Pancreas (tissue), 10 donors: ENCODE measurements around the gene CCR2. TPM values are rescaled to one million over a fixed set of nuclear protein-coding genes. Genes with fewer than 3 reads are reported as not detected.
"Not testable (repeated sequence)": the region's sequence is repeated elsewhere in the genome, so short reads cannot be mapped to it uniquely, and the experiment has no call there.

Experiments
- ATAC-seq, 4 donors: fragments of 200-7000 bp; cut with Tn5 transposase; one replicate each; pipeline versions ENCODE4 v1.8.0 to v1.9.1; 2020; ENCODE audit warnings: mild to moderate bottlenecking in 4 of 4, moderate library complexity in 4 of 4
- DNase-seq, 6 donors: peaks; one replicate each; pipeline ENCODE4 v3.0.0-alpha.2; 2020
- FAIRE-seq: peaks from 2 replicates; lab custom pipeline; 2012; peaks lifted over from hg19 to GRCh38; lab: Jason Lieb, UNC
- H3K27ac ChIP-seq, 4 donors: fragments of 200-600 bp; sonication (generic); 1 replicate in 3 of 4; 2 replicates in 1 of 4; pipeline versions ENCODE4 v1.5.0 to v1.8.0; 2020
- H3K27me3 ChIP-seq, 4 donors: fragments of 200-600 bp; one replicate each; pipeline ENCODE4 v1.8.0; 2021
- H3K36me3 ChIP-seq, 3 donors: fragments of 200-600 bp; sonication (generic) in 1 of 3; one replicate each; pipeline versions ENCODE4 v1.5.0 to v1.8.0; 2020 to 2021
- H3K4me1 ChIP-seq, 3 donors: fragments of 200-600 bp; one replicate each; pipeline ENCODE4 v1.8.0; 2021
- H3K4me3 ChIP-seq, 4 donors: fragments of 200-600 bp; sonication (generic) in 2 of 4; one replicate each; pipeline versions ENCODE4 v1.5.0 to v1.8.0; 2020 to 2021
- H3K9me3 ChIP-seq, 4 donors: fragments of 200-600 bp; one replicate each; pipeline ENCODE4 v1.8.0; 2021
- CTCF ChIP-seq, 4 donors: fragments of 200-600 bp; sonication (generic) in 3 of 4; IDR thresholded peaks; one replicate each; pipeline versions ENCODE4 v1.5.0 to v1.8.0; 2021; ENCODE audit warnings: antibody characterized with exemption in 4 of 4
- WGBS, 2 donors: extraction: QIAGEN DNeasy Blood & Tissue Kit; methylation state at CpG; one replicate each; pipeline ENCODE4 v1.1.7; 2013; 5-methylcytosine and 5-hydroxymethylcytosine counted together
- intact Hi-C, 3 donors: fragments of 100-400 bp; cut with DNase I; formaldehyde crosslinking; loops; one replicate each; pipeline versions ENCODE4 v1.11.1 to v1.14.2; 2022
- polyA plus RNA-seq, 2 donors: library from polyadenylated mRNA; stranded (reverse); fragments of 200-250 nt; gene quantifications; one replicate each; pipeline ENCODE4 v1.2.3, GENCODE V29; 2013
- total RNA-seq, 6 donors: library from RNA; stranded (reverse); fragmentation: NEBNext Ultra II Directional in 4 of 6; extraction: Animal tissue kit (Norgen Biotek cat#: 25700) in 4 of 6; gene quantifications; one replicate each; pipeline versions ENCODE4 v1.2.1 to v1.2.4, GENCODE V29; 2021 to 2023
- donor health status: healthy with polysubstance abuse.
- donor health status: DM: no; HTN: no; CAD: no; lungs with moderate emphysema.
- donor health status: DM: no; HTN: no; CAD: no.
- donor health status: control.
- donor health status: control.
- donor health status: Bipolar disorder and iron deficiency.
- donor health status: DM: yes; HTN: yes; CAD: no.
- donor health status: DM: no; HTN: no; CAD: no.
- donor health status: DM: no; HTN: no; CAD: no.
- donor health status: DM: yes; HTN: yes; CAD: no.

CCR2 gene
- total and polyA plus RNA-seq, 8 donors = 0.14 to 3.5 (median 0.26) TPM

GRCh38 chr3:46400000-46400734 is 46.3 kb downstream of the CCR2 start:
- intact Hi-C loops = no loop called here
- peaks cover 0 to 6% (median 0%) of the 10 kb centered on the region in 3 donors for H3K4me1 ChIP-seq
- no peaks in the 10 kb centered on the region for H3K9me3 ChIP-seq
- no peak for TF ChIP-seq CTCF (IDR thresholded peaks at IDR 0.05)
- H3K4me3 ChIP-seq = no peak overlapping the region
- DNase-seq (no peak), FAIRE-seq (no peak), ATAC-seq (no peak)
- no peaks in the 10 kb centered on the region for H3K36me3 ChIP-seq
- H3K27ac ChIP-seq = no peak overlapping the region
- no peaks in the 10 kb centered on the region for H3K27me3 ChIP-seq
- 78 to 82% methylated on average over 8 of the region's 8 CpGs for WGBS, 2 donors

- Histone ChIP-seq H3K4me3 (no peak overlapping the region), H3K4me1 (peaks cover 0 to 13% (median 0%) of the 10 kb centered on the region in 3 donors), H3K27me3 (no peaks in the 10 kb centered on the region), H3K27ac (no peak overlapping the region), H3K36me3 (no peaks in the 10 kb centered on the region), H3K9me3 (no peaks in the 10 kb centered on the region)
- ATAC-seq (no peak), DNase-seq (no peak), FAIRE-seq (no peak)
- intact Hi-C loops = no loop called here
- no peak for TF ChIP-seq CTCF (IDR thresholded peaks at IDR 0.05)
- 85 to 90% methylated on average over 5 of the region's 5 CpGs for WGBS, 2 donors
These were observed 46.9 kb downstream of the CCR2 start for GRCh38 chr3:46400846-46401245.

- Histone ChIP-seq H3K9me3 (no peaks in the 10 kb centered on the region), H3K36me3 (no peaks in the 10 kb centered on the region), H3K4me1 (peaks cover 0 to 15% (median 2%) of the 10 kb centered on the region in 3 donors), H3K27me3 (no peaks in the 10 kb centered on the region), H3K27ac (no peak overlapping the region), H3K4me3 (no peak overlapping the region)
- DNase-seq (no peak), FAIRE-seq (no peak), ATAC-seq (no peak)
- no peak for TF ChIP-seq CTCF (IDR thresholded peaks at IDR 0.05)
- intact Hi-C loops = no loop called here
- 96 to 100% methylated on average over 2 of the region's 2 CpGs for WGBS, 2 donors
These were observed 47.7 kb downstream of the CCR2 start for GRCh38 chr3:46401579-46401978.

- not testable (repeated sequence) for H3K9me3 ChIP-seq, H3K27ac ChIP-seq
- WGBS, 2 donors = 85% methylated on average over 4 of the region's 4 CpGs
These were observed 49.0 kb downstream of the CCR2 start for GRCh38 chr3:46402902-46403301.

GRCh38 chr3:46405301-46406019 is 51.5 kb downstream of the CCR2 start:
- peak; percentile 43 to 71 (median 60) for ATAC-seq

More at GRCh38 chr3:46402902-46403301, 49.0 kb downstream of the CCR2 start:
- H3K4me1 ChIP-seq = peaks cover 0 to 21% (median 4%) of the 10 kb centered on the region in 3 donors
- H3K27me3 ChIP-seq, FAIRE-seq, DNase-seq, H3K4me3 ChIP-seq, ATAC-seq, H3K36me3 ChIP-seq, intact Hi-C loops: not testable (repeated sequence)

More at GRCh38 chr3:46405301-46406019, 51.5 kb downstream of the CCR2 start:
- Histone ChIP-seq H3K27me3 (no peaks in the 10 kb centered on the region), H3K4me1 (peaks cover 0 to 21% (median 4%) of the 10 kb centered on the region in 3 donors), H3K4me3 (peak overlapping the region in 1 of 4 donors; percentile 11), H3K36me3 (no peaks in the 10 kb centered on the region), H3K9me3 (no peaks in the 10 kb centered on the region), H3K27ac (peak overlapping the region in 2 of 4 donors; percentile 67 to 73)
- DNase-seq (peak in 2 of 6 donors; percentile 15 to 35), FAIRE-seq (no peak)
- 9 to 13% methylated on average over 11 of the region's 11 CpGs for WGBS, 2 donors
- no peak for TF ChIP-seq CTCF (IDR thresholded peaks at IDR 0.05)
- intact Hi-C loops = no loop called here
